ENCODE data around the gene EIF5AL1. TPM values are rescaled to one million over a fixed set of nuclear protein-coding genes. Genes with fewer than 3 reads are reported as not detected.
A peak's percentile ranks its signal among the peaks of the same experiment; 100 is the strongest.

The EIF5AL1 gene
- total RNA-seq, 4 donors from 2014 or later: 0.53 TPM; not detected in 3

DNA sequence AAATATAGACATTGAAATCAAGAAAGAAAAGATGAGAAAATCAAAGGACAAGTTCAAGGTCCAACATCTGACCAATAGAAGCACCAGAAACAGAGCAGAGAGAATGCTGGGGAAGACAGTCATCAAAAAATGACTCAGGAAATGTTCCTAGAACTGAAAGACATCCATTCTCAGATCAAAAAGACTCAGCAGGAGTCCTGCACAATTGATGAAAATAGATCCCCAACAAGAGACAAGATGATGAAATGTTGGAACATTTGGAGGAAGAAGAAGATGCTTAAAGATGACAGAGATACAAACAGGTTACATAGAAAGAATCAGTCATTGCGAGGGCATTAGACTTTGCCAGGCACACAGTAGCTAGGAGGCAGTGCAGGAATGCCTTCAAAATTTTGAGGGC lies 30.0 kb upstream of the EIF5AL1 start:
- TF ChIP-seq CTCF (IDR thresholded peaks at IDR 0.05) (no peak), POLR2A (IDR thresholded peaks at IDR 0.05) (no peak)
- no peaks in the 10 kb centered on the region for H3K36me3 ChIP-seq
- H3K4me1 ChIP-seq: no peaks in the 10 kb centered on the region
- no peak overlapping the region for H3K4me3 ChIP-seq
- no peaks in the 10 kb centered on the region for H3K9me3 ChIP-seq
- no peaks in the 10 kb centered on the region for H3K27me3 ChIP-seq
- no peak overlapping the region for H3K27ac ChIP-seq
- DNase-seq: no peak

- Histone ChIP-seq H3K4me1 (no peaks in the 10 kb centered on the region), H3K4me3 (no peak overlapping the region), H3K27me3 (no peaks in the 10 kb centered on the region), H3K36me3 (no peaks in the 10 kb centered on the region), H3K27ac (no peak overlapping the region), H3K9me3 (no peaks in the 10 kb centered on the region)
- TF ChIP-seq CTCF (IDR thresholded peaks at IDR 0.05) (no peak), POLR2A (IDR thresholded peaks at IDR 0.05) (no peak)
- no peak for DNase-seq
Observed at GRCh38 chr10:79482741-79483140, 29.6 kb upstream of the EIF5AL1 start.

- no peaks in the 10 kb centered on the region for H3K4me1 ChIP-seq
- H3K36me3 ChIP-seq: no peaks in the 10 kb centered on the region
- no peaks in the 10 kb centered on the region for H3K27me3 ChIP-seq
- no peak for DNase-seq
- TF ChIP-seq POLR2A (IDR thresholded peaks at IDR 0.05) (no peak), CTCF (IDR thresholded peaks at IDR 0.05) (no peak)
- peak overlapping the region in 1 of 4 donors; percentile 38 for H3K27ac ChIP-seq
- H3K4me3 ChIP-seq: no peak overlapping the region
- H3K9me3 ChIP-seq: no peaks in the 10 kb centered on the region
Observed at GRCh38 chr10:79483299-79483698, 29.0 kb upstream of the EIF5AL1 start.

DNA sequence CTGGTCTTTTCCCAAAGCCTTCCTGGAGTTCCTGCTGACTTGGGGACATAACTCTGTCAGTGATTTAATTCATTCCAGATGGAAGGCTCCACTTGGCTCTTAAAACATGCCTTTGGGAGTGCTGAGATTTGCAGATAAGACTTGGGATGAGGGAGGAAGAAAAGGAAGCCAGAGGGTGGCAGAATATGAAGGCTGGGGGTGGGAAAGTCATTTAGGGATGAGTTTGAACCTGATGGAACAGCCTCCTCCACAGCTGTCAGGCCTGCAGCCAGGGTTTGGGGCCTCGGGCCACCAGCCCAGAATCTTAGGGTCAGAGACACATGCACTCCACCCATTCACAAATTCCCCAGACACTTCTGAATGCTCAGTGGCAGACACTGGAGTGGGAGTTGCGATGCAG lies 28.4 kb upstream of the EIF5AL1 start:
- no peak for DNase-seq
- peak overlapping the region in 1 of 4 donors; percentile 38 for H3K27ac ChIP-seq
- no peaks in the 10 kb centered on the region for H3K36me3 ChIP-seq
- no peak overlapping the region for H3K4me3 ChIP-seq
- H3K27me3 ChIP-seq: no peaks in the 10 kb centered on the region
- no peaks in the 10 kb centered on the region for H3K9me3 ChIP-seq
- no peaks in the 10 kb centered on the region for H3K4me1 ChIP-seq
- TF ChIP-seq CTCF (IDR thresholded peaks at IDR 0.05) (no peak), POLR2A (IDR thresholded peaks at IDR 0.05) (no peak)

GRCh38 chr10:79484476-79484875 lies 27.9 kb upstream of the EIF5AL1 start:
- no peak for TF ChIP-seq POLR2A (IDR thresholded peaks at IDR 0.05)
- no peak for TF ChIP-seq CTCF (IDR thresholded peaks at IDR 0.05)
- H3K4me1 ChIP-seq: no peaks in the 10 kb centered on the region
- no peak for DNase-seq
- no peaks in the 10 kb centered on the region for H3K27me3 ChIP-seq
- H3K9me3 ChIP-seq: no peaks in the 10 kb centered on the region
- H3K4me3 ChIP-seq: no peak overlapping the region
- H3K27ac ChIP-seq: no peak overlapping the region
- no peaks in the 10 kb centered on the region for H3K36me3 ChIP-seq
